Activated naive CD8-positive, alpha-beta T cell treated with anti-CD3 and anti-CD28 coated beads, Interleukin-2, amount 50 U/mL, for 24 hours (primary cell): Measurements from ENCODE around the gene MCF2L.
"Not testable (repeated sequence)": the region's sequence is repeated elsewhere in the genome, so short reads cannot be mapped to it uniquely, and the experiment has no call there.

Experiments used
- ATAC-seq: fragments of 150-1000 bp; cut with Tn5 transposase; one replicate; pipeline ENCODE4 v1.10.0; 2021
- DNase-seq: peaks from one replicate; pipeline ENCODE4 v3.0.0; 2021
- H3K27ac Mint-ChIP-seq: one replicate; pipeline ENCODE4 v1.8.0; 2021; ENCODE audit warnings: mild to moderate bottlenecking, mixed read lengths
- H3K27me3 Mint-ChIP-seq: one replicate; pipeline ENCODE4 v1.8.0; 2021; ENCODE audit warnings: mixed read lengths
- H3K36me3 Mint-ChIP-seq: one replicate; pipeline ENCODE4 v1.8.0; 2021; ENCODE audit warnings: low read depth, mixed read lengths
- H3K4me1 Mint-ChIP-seq: one replicate; pipeline ENCODE4 v1.8.0; 2021; ENCODE audit warnings: mixed read lengths
- H3K4me3 Mint-ChIP-seq: one replicate; pipeline ENCODE4 v1.8.0; 2021; ENCODE audit warnings: mild to moderate bottlenecking, moderate library complexity, mixed read lengths
- H3K9me3 Mint-ChIP-seq: one replicate; pipeline ENCODE4 v1.8.0; 2021; ENCODE audit warnings: mixed read lengths

Gene MCF2L

GRCh38 chr13:113096052-113096744 lies 127.2 kb downstream of the MCF2L start:
- no peak for ATAC-seq

DNA sequence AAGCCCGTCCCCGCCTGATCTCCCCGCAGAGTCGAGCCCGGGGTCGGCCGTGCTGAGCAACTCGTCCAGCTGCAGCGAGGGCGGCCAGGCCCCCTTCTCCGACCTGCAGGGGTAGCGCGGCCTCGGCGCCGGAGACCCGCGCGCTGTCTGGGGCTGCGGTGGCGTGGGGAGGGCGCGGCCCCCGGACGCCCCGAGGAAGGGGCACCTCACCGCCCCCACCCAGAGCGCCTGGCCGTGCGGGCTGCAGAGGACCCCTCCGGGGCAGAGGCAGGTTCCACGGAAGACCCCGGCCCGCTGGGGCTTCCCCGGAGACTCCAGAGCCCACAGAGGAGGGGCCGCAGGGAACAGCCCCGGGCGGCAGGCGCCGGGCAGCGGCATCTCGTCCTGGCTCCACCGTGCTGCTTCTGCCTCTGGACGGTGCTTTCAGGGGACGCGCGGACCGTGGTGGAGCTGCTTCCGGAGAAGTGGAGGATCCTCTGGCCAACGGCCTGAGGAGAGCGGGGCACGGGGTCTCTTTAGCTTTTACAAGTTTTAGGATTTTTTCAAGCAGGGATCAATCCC lies 127.8 kb downstream of the MCF2L start:
- Mint-ChIP-seq H3K4me3 (no peak overlapping the region), H3K36me3 (no peaks in the 10 kb centered on the region), H3K9me3 (no peaks in the 10 kb centered on the region), H3K27me3 (no peaks in the 10 kb centered on the region), H3K4me1 (no peaks in the 10 kb centered on the region), H3K27ac (no peak overlapping the region)
- DNase-seq (no peak), ATAC-seq (no peak)

More at GRCh38 chr13:113096052-113096744, 127.2 kb downstream of the MCF2L start:
- Mint-ChIP-seq H3K4me1 (no peaks in the 10 kb centered on the region), H3K9me3 (no peaks in the 10 kb centered on the region), H3K27me3 (no peaks in the 10 kb centered on the region), H3K4me3 (no peak overlapping the region), H3K36me3 (no peaks in the 10 kb centered on the region), H3K27ac (no peak overlapping the region)
- DNase-seq, result no peak

DNA sequence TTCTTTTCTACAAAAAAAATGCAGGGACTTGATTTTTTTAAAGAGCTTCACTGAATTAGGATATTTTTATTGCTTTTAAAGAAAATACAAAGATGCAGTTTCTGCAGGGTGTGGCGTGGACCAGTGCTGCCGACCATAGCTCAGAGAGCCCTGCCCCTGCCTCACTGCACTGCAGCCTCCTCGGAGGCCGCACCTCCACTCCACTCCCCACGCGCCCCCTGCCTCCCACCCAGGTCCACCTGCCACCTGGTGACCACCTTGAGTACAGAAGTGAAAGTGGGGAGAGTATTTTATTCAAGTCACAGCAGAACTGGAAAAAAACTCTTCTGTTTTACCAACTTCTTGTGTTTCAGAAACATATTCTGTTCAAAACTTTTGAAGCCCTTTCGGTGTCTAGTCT lies 128.6 kb downstream of the MCF2L start:
- Mint-ChIP-seq H3K4me3 (no peak overlapping the region), H3K27ac (no peak overlapping the region), H3K4me1 (no peaks in the 10 kb centered on the region), H3K36me3 (no peaks in the 10 kb centered on the region), H3K9me3 (no peaks in the 10 kb centered on the region), H3K27me3 (no peaks in the 10 kb centered on the region)
- ATAC-seq (no peak), DNase-seq (no peak)

GRCh38 chr13:113098162-113098732 lies 129.2 kb downstream of the MCF2L start:
- Mint-ChIP-seq H3K36me3 (no peaks in the 10 kb centered on the region), H3K4me1 (no peaks in the 10 kb centered on the region), H3K27me3 (no peaks in the 10 kb centered on the region), H3K27ac (no peak overlapping the region), H3K4me3 (no peak overlapping the region), H3K9me3 (no peaks in the 10 kb centered on the region)
- ATAC-seq (no peak), DNase-seq (no peak)

DNA sequence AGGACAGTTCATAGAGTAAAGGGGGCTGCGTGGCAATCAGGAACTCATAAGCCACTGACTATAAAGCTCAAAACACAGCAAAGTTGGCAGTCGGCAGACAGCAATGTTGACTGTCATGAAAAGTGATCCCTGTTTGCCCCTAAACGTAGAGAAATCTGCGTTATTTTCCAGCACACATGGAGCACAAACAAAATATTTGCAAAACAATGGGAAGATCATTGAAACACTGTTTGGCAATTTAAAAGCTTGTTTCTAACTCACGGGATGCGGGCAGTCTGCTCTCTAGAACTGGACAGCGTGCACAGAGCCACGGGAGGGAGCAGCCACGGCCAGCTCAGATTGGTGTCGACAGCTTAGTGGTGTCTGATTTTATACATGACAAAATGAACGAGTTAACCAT lies 130.1 kb downstream of the MCF2L start:
- DNase-seq (no peak), ATAC-seq (no peak)
- Mint-ChIP-seq H3K36me3 (no peaks in the 10 kb centered on the region), H3K27ac (no peak overlapping the region), H3K27me3 (no peaks in the 10 kb centered on the region), H3K4me1 (no peaks in the 10 kb centered on the region), H3K9me3 (no peaks in the 10 kb centered on the region), H3K4me3 (no peak overlapping the region)

GRCh38 chr13:113102302-113102701 lies 133.3 kb downstream of the MCF2L start:
- not testable (repeated sequence) for H3K27me3 Mint-ChIP-seq, H3K27ac Mint-ChIP-seq, H3K36me3 Mint-ChIP-seq, H3K4me3 Mint-ChIP-seq, H3K4me1 Mint-ChIP-seq, DNase-seq, H3K9me3 Mint-ChIP-seq, ATAC-seq

GRCh38 chr13:113102727-113103126 lies 133.7 kb downstream of the MCF2L start:
- peaks cover 2% of the 10 kb centered on the region for H3K27me3 Mint-ChIP-seq

GRCh38 chr13:113103646-113104045 lies 134.6 kb downstream of the MCF2L start:
- H3K4me3 Mint-ChIP-seq, result no peak overlapping the region
- no peak for DNase-seq
- peaks cover 2% of the 10 kb centered on the region for H3K4me1 Mint-ChIP-seq
- no peaks in the 10 kb centered on the region for H3K36me3 Mint-ChIP-seq
- H3K27ac Mint-ChIP-seq, result no peak overlapping the region
- no peaks in the 10 kb centered on the region for H3K9me3 Mint-ChIP-seq
- no peak for ATAC-seq
- peaks cover 2% of the 10 kb centered on the region for H3K27me3 Mint-ChIP-seq

More at GRCh38 chr13:113102727-113103126, 133.7 kb downstream of the MCF2L start:
- Mint-ChIP-seq H3K4me1 (peaks cover 2% of the 10 kb centered on the region), H3K27ac (no peak overlapping the region), H3K36me3 (no peaks in the 10 kb centered on the region), H3K9me3 (no peaks in the 10 kb centered on the region), H3K4me3 (no peak overlapping the region)
- ATAC-seq, result no peak
- no peak for DNase-seq

- Mint-ChIP-seq H3K4me1 (peaks cover 5% of the 10 kb centered on the region), H3K4me3 (no peak within 1 kb of the TSS), H3K9me3 (no peaks in the 10 kb centered on the region), H3K36me3 (peaks cover 2% of the 10 kb centered on the region), H3K27ac (no peak within 1 kb of the TSS), H3K27me3 (peaks cover 5% of the 10 kb centered on the region)
- ATAC-seq (no peak), DNase-seq (no peak)
Observed at GRCh38 chr13:113105032-113105920, 136.3 kb downstream of the MCF2L start, which contains the start of gene F7. Gene F7 (plus strand): TSS chr13:113105791. CDS start chr13:113105842, 51 bp downstream.

DNA sequence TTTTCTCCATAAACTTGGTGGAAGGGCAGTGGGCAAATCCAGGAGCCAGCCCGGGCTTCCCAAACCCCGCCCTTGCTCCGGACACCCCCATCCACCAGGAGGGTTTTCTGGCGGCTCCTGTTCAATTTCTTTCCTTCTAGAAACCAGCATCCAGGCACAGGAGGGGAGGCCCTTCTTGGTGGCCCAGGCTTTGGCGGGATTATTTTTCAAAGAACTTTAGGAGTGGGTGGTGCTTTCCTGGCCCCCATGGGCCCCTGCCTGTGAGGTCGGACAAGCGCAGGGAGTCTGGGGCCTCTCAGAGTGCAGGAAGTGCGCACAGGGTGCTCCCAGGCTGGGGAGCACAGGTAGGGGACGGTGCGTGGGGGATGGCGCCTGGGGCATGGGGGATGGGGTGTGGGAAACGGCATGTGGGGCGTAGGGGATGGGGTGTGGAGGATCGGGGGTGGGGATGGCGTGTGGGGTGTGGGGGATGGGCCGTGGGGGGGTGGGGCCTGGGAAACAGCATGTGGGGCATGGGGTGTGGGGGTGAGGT lies 137.0 kb downstream of the MCF2L start:
- H3K27ac Mint-ChIP-seq, result no peak overlapping the region

DNA sequence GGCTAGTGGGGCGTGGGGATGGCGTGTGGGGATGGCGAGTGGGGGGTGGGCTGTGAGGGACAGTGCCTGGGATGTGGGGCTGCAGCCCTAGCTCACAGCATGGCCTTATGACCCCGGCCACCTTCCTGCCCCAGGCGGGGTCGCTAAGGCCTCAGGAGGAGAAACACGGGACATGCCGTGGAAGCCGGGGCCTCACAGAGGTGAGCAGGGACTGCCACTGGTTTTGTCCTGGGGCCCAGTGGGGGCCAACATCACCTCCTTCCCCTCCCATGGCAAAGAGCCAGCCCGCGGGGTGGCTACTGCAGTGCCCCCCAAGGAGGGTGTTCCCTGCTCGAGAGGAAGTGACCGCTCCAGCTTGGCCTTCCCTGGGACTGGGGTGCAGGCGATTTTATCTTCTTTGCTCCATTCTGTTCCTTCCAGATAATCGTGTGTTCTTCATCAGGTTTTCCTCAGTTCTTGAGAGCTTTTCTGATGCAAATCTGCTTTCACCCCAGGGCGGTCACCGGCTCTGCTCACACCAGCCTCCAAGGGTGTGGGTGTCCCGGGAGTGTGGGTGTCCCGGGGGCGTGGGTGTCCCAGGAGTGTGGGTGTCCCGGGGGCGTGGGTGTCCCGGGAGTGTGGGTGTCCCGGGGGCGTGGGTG lies 137.8 kb downstream of the MCF2L start:
- no peaks in the 10 kb centered on the region for H3K9me3 Mint-ChIP-seq
- H3K27ac Mint-ChIP-seq, result peak overlapping the region; percentile 78
- peak overlapping the region; percentile 34 for H3K4me3 Mint-ChIP-seq
- H3K36me3 Mint-ChIP-seq, result peaks cover 2% of the 10 kb centered on the region
- DNase-seq (peak; percentile 19), ATAC-seq (peak; percentile 39)
- H3K27me3 Mint-ChIP-seq, result peaks cover 5% of the 10 kb centered on the region
- H3K4me1 Mint-ChIP-seq, result peaks cover 7% of the 10 kb centered on the region

More for the DNA sequence above, 137.0 kb downstream of the MCF2L start:
- Mint-ChIP-seq H3K9me3 (no peaks in the 10 kb centered on the region), H3K27me3 (peaks cover 5% of the 10 kb centered on the region), H3K4me3 (no peak overlapping the region), H3K36me3 (peaks cover 2% of the 10 kb centered on the region), H3K4me1 (peaks cover 6% of the 10 kb centered on the region)
- ATAC-seq (no peak), DNase-seq (no peak)

DNA sequence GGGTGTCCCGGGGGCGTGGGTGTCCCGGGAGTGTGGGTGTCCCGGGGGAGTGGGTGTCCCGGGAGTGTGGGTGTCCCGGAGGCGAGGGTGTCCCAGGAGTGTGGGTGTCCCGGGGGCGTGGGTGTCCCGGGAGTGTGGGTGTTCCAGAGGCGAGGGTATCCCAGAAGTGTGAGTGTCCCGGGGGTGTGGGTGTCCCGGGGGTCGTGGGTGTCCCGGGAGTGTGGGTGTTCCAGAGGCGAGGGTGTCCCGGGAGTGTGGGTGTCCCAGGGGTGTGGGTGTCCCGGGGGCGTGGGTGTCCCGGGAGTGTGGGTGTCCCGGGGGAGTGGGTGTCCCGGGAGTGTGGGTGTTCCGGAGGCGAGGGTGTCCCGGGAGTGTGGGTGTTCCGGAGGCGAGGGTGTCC lies 139.5 kb downstream of the MCF2L start:
- H3K27me3 Mint-ChIP-seq, ATAC-seq: not testable (repeated sequence)

GRCh38 chr13:113109151-113110047 lies 140.4 kb downstream of the MCF2L start:
- Mint-ChIP-seq H3K4me3 (peak overlapping the region; percentile 63), H3K4me1 (peaks cover 7% of the 10 kb centered on the region), H3K36me3 (peaks cover 2% of the 10 kb centered on the region), H3K27me3 (peaks cover 5% of the 10 kb centered on the region), H3K27ac (peak overlapping the region; percentile 86), H3K9me3 (no peaks in the 10 kb centered on the region)
- DNase-seq (no peak), ATAC-seq (peak; percentile 13)

More for the DNA sequence above, 139.5 kb downstream of the MCF2L start:
- H3K4me3 Mint-ChIP-seq, H3K9me3 Mint-ChIP-seq, DNase-seq, H3K36me3 Mint-ChIP-seq, H3K27ac Mint-ChIP-seq, H3K4me1 Mint-ChIP-seq: not testable (repeated sequence)
